Measurements from ENCODE around the gene HSPB3.

DNA sequence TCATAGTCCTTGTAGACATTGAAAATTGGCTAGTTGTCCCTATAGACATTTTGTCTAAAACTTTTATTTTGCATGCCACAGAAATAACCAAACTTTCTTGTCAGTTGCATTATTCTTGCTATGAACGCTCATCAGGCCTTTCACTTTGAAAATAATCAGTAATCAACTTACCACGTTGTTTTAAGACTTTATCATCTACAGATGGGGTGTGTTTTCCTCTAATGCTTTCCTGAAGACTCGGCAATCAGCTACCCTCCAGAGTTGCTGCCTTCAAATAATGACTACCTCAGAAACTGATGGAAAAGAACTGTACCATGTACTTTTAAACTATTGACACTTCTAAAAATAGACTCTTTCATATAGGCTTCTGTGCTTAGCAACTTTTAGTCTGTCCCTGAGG is 33.5 kb upstream of the HSPB3 start:
- TF ChIP-seq, protein P1, sequence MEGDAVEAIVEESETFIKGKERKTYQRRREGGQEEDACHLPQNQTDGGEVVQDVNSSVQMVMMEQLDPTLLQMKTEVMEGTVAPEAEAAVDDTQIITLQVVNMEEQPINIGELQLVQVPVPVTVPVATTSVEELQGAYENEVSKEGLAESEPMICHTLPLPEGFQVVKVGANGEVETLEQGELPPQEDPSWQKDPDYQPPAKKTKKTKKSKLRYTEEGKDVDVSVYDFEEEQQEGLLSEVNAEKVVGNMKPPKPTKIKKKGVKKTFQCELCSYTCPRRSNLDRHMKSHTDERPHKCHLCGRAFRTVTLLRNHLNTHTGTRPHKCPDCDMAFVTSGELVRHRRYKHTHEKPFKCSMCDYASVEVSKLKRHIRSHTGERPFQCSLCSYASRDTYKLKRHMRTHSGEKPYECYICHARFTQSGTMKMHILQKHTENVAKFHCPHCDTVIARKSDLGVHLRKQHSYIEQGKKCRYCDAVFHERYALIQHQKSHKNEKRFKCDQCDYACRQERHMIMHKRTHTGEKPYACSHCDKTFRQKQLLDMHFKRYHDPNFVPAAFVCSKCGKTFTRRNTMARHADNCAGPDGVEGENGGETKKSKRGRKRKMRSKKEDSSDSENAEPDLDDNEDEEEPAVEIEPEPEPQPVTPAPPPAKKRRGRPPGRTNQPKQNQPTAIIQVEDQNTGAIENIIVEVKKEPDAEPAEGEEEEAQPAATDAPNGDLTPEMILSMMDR (IDR thresholded peaks at IDR 0.05; ENCODE audit: low read depth, low read length), result no peak
- TF ChIP-seq MAX (IDR thresholded peaks at IDR 0.05; ENCODE audit: low read depth, low read length) (no peak), POLR2A (IDR thresholded peaks at IDR 0.05; ENCODE audit: extremely low read depth, insufficient read length) (no peak)
